Mesenchymal stem cell (in vitro differentiated cells and primary cell): ENCODE data around the gene LINS1. TPM values are rescaled to one million over a fixed set of nuclear protein-coding genes. Genes with fewer than 3 reads are reported as not detected.

Experiments
- DNase-seq: peaks from one replicate; pipeline ENCODE4 v3.0.0-alpha.2; 2013
- H2AFZ ChIP-seq: one replicate; pipeline ENCODE4 v1.6.1; 2013; ENCODE audit warnings: low read depth, mild to moderate bottlenecking, control low read depth, inconsistent platforms, low read length, moderate library complexity
- H2AK5ac ChIP-seq: 2 replicates; pipeline ENCODE4 v1.6.1; 2013; ENCODE audit warnings: low read length, moderate library complexity, mild to moderate bottlenecking, inconsistent platforms; ENCODE audit not compliant: severe bottlenecking
- H2BK120ac ChIP-seq: one replicate; pipeline ENCODE4 v1.6.1; 2013; ENCODE audit warnings: low read depth, mild to moderate bottlenecking, inconsistent platforms, low read length, moderate library complexity
- H2BK12ac ChIP-seq, 2 experiments: one replicate each; pipeline ENCODE4 v1.6.1; 2013; ENCODE audit warnings: inconsistent platforms in 2 of 2, low read length in 2 of 2, mild to moderate bottlenecking in 2 of 2, moderate library complexity in 2 of 2, control low read depth in 1 of 2
- H2BK15ac ChIP-seq: one replicate; pipeline ENCODE4 v1.6.1; 2013; ENCODE audit warnings: mild to moderate bottlenecking, low read depth, inconsistent platforms; ENCODE audit not compliant: poor library complexity, severe bottlenecking
- H2BK5ac ChIP-seq: 2 replicates; pipeline ENCODE4 v1.6.1; 2013; ENCODE audit warnings: low read depth, mild to moderate bottlenecking, low read length, control low read depth, inconsistent platforms; ENCODE audit not compliant: poor library complexity, severe bottlenecking
- H3K14ac ChIP-seq, 2 experiments: one replicate each; pipeline ENCODE4 v1.6.1; 2013; ENCODE audit warnings: inconsistent platforms in 2 of 2, low read length in 2 of 2, control low read depth in 1 of 2, mild to moderate bottlenecking in 1 of 2, moderate library complexity in 1 of 2
- H3K18ac ChIP-seq, 2 experiments: one replicate each; pipeline ENCODE4 v1.6.1; 2013; ENCODE audit warnings: inconsistent platforms in 2 of 2, low read length in 2 of 2, control low read depth in 1 of 2, low read depth in 1 of 2, mild to moderate bottlenecking in 1 of 2
- H3K23ac ChIP-seq, 2 experiments: one replicate each; pipeline ENCODE4 v1.6.1; 2013; ENCODE audit warnings: inconsistent platforms in 2 of 2, low read length in 2 of 2, mild to moderate bottlenecking in 2 of 2, moderate library complexity in 2 of 2, control low read depth in 1 of 2
- H3K27ac ChIP-seq: 2 replicates; pipeline ENCODE4 v1.5.1; 2013; ENCODE audit warnings: mild to moderate bottlenecking, moderate library complexity, low read length, control low read depth, inconsistent platforms; ENCODE audit not compliant: poor library complexity, severe bottlenecking
- H3K27me3 ChIP-seq, 2 experiments: 2 replicates each; pipeline versions ENCODE4 v1.6.1 to v1.7.0; 2013; ENCODE audit warnings: low read length in 2 of 2, mild to moderate bottlenecking in 2 of 2, moderate library complexity in 2 of 2, control low read depth in 1 of 2, inconsistent platforms in 1 of 2; ENCODE audit not compliant: control insufficient read depth in 1 of 2, insufficient read depth in 1 of 2
- H3K36me3 ChIP-seq, 2 experiments: 2 replicates each; pipeline versions ENCODE4 v1.6.1 to v1.7.0; 2013; ENCODE audit warnings: low read length in 2 of 2, control low read depth in 1 of 2, inconsistent platforms in 1 of 2, low read depth in 1 of 2, mild to moderate bottlenecking in 1 of 2; ENCODE audit not compliant: insufficient read depth in 2 of 2, control insufficient read depth in 1 of 2
- H3K4ac ChIP-seq, 2 experiments: one replicate each; pipeline ENCODE4 v1.6.1; 2013; ENCODE audit warnings: inconsistent platforms in 2 of 2, low read length in 2 of 2, mild to moderate bottlenecking in 2 of 2, moderate library complexity in 2 of 2, control low read depth in 1 of 2, low read depth in 1 of 2
- H3K4me1 ChIP-seq: 2 replicates; pipeline ENCODE4 v1.6.1; 2013; ENCODE audit warnings: low read depth, low read length, control low read depth; ENCODE audit not compliant: control insufficient read depth, insufficient read depth
- H3K4me2 ChIP-seq: 2 replicates; pipeline ENCODE4 v1.6.1; 2013; ENCODE audit warnings: low read length, mild to moderate bottlenecking, inconsistent platforms; ENCODE audit not compliant: poor library complexity, severe bottlenecking
- H3K4me3 ChIP-seq, 2 experiments: 2 replicates each; pipeline versions ENCODE4 v1.5.1 to v1.7.0; 2013; ENCODE audit warnings: low read length in 2 of 2, mild to moderate bottlenecking in 2 of 2, control low read depth in 1 of 2, low read depth in 1 of 2; ENCODE audit not compliant: insufficient read depth in 1 of 2
- H3K79me1 ChIP-seq: replicated peaks from 2 replicates; pipeline ENCODE4 v1.6.1; 2013; ENCODE audit warnings: mild to moderate bottlenecking, control low read depth, low read length, inconsistent platforms; ENCODE audit not compliant: poor library complexity, severe bottlenecking
- H3K9ac ChIP-seq: 2 replicates; pipeline ENCODE4 v1.7.0; 2013; ENCODE audit warnings: mild to moderate bottlenecking, low read length, moderate library complexity
- H3K9me3 ChIP-seq: 2 replicates; pipeline ENCODE4 v1.7.0; 2013; ENCODE audit warnings: mild to moderate bottlenecking, low read length; ENCODE audit not compliant: control insufficient read depth
- H4K8ac ChIP-seq: one replicate; pipeline ENCODE4 v1.6.1; 2013; ENCODE audit warnings: inconsistent platforms, mild to moderate bottlenecking, low read length, moderate library complexity
- H4K91ac ChIP-seq: one replicate; pipeline ENCODE4 v1.6.1; 2013; ENCODE audit warnings: mild to moderate bottlenecking, low read length, inconsistent platforms
- WGBS: methylation state at CpG from one replicate; pipeline ENCODE4 v1.1.7; 2013; ENCODE audit warnings: mixed read lengths; 5-methylcytosine and 5-hydroxymethylcytosine counted together
- small RNA-seq: library from polyadenylated mRNA; stranded (forward); fragments of <200 nt; extraction: miRNeasy Mini kit (QIAGEN cat#:217004); gene quantifications from one replicate; pipeline ENCODE3, GENCODE V24; 2013; ENCODE audit warnings: low read depth

The LINS1 gene

DNA sequence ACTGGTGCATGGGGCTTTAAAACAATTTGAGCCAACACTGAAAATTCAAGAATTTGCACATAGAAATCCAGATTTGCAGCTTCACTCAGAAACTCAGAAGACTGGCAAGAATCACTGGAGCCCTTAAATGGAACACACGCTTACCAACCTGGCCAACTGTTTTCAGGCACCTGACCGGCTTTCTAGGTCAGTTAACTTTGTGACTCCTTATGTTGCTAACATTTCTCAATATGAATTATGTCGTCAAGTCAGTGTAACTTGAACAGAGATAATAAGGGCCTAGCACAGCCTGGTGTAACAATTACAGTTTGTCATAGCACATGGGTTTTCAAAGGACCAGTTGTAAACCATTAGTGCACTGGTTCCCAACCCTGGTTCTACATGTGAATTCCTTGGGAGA lies 80.1 kb downstream of the LINS1 start:
- no peak overlapping the region for H2BK15ac ChIP-seq
- H3K79me1 ChIP-seq: no peaks in the 10 kb centered on the region
- H3K4me1 ChIP-seq: no peaks in the 10 kb centered on the region
- H2BK120ac ChIP-seq: no peak overlapping the region
- WGBS: 79% methylated on average over 3 of the region's 3 CpGs
- no peak overlapping the region for H3K9ac ChIP-seq
- H3K18ac ChIP-seq: no peak overlapping the region
- H2AK5ac ChIP-seq: no peak overlapping the region
- no peaks in the 10 kb centered on the region for H3K27me3 ChIP-seq
- peaks cover 4% of the 10 kb centered on the region for H3K9me3 ChIP-seq
- H3K4me2 ChIP-seq: no peak overlapping the region
- H3K4me3 ChIP-seq: no peak overlapping the region
- DNase-seq: no peak
- no peak overlapping the region for H3K14ac ChIP-seq
- H3K27ac ChIP-seq: no peak overlapping the region
- no peak overlapping the region for H2AFZ ChIP-seq
- no peak overlapping the region for H4K91ac ChIP-seq
- H4K8ac ChIP-seq: no peak overlapping the region
- H3K23ac ChIP-seq: no peak overlapping the region
- no peak overlapping the region for H2BK5ac ChIP-seq
- no peaks in the 10 kb centered on the region for H3K36me3 ChIP-seq
- no peak overlapping the region for H2BK12ac ChIP-seq
- H3K4ac ChIP-seq: no peak overlapping the region

DNA sequence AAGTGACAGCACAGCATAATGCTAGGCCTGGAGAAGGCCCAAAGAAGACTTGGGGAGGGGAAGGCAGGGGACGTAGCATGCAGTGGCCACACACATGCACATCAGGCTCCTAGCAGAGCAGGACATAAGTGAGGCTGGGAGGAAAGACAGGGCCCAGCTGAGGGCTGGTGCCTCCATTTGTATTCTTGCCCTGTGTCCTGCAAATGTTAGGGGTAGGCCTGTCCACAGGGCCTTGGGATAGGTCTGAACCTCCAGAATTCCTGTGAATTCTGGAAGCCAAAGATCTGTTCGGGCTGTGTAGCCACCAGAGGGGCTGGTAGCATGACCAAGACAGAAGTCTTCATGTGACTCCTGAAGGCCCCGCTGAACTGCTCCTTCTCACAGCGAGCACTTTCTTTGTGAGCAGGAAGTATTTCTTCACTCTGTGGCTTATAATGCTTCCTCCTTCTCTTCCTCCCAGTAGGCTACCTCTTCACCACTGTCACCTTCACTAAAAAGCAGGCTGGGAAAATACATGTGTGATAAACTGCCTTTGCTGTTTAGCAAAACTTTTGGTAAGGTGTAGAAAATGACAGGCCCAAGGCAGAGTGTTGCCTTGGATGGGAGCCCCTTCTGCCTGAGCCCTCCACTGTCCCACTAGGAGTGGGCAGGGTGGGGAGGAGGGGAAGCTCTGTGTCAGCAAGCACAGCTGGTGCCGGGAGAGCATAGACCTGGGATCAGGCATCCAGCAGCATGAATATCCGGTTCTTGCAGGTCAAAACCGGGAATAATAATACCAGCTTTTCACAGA lies 81.7 kb downstream of the LINS1 start:
- Histone ChIP-seq H3K4me1 (no peaks in the 10 kb centered on the region), H3K9me3 (peaks cover 4% of the 10 kb centered on the region), H2BK15ac (no peak overlapping the region), H2AFZ (no peak overlapping the region), H2AK5ac (no peak overlapping the region), H3K23ac (no peak overlapping the region), H3K18ac (no peak overlapping the region), H4K91ac (no peak overlapping the region), H3K36me3 (no peaks in the 10 kb centered on the region), H3K79me1 (no peaks in the 10 kb centered on the region), H4K8ac (no peak overlapping the region), H3K9ac (no peak overlapping the region), H3K27ac (no peak overlapping the region), H2BK12ac (no peak overlapping the region), H3K4me3 (no peak overlapping the region), H2BK120ac (no peak overlapping the region), H3K4ac (no peak overlapping the region), H2BK5ac (no peak overlapping the region), H3K14ac (no peak overlapping the region), H3K4me2 (no peak overlapping the region), H3K27me3 (no peaks in the 10 kb centered on the region)
- no peak for DNase-seq
- WGBS: 61% methylated on average over 3 of the region's 7 CpGs

DNA sequence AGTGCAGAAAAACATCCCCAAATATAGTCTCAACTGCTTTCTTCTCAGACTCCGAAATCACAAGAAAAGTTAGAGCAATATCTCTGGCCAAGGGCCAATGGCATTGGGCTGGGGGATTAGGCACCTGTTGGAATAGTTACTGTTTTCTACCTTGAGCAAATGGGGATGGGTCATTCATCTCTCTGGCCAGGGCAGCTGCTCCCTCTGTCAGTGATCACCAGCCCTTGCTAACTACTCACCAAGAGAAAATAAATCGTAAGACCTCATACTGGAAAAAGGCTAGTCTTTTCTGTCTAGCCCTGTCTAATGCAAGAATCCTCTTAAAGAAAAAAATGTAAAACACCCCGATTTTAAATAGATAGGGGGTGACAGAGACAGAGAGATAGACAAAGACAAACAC lies 84.1 kb downstream of the LINS1 start:
- Histone ChIP-seq H3K14ac (no peak overlapping the region), H3K27ac (no peak overlapping the region), H4K8ac (no peak overlapping the region), H2AFZ (no peak overlapping the region), H3K79me1 (no peaks in the 10 kb centered on the region), H3K36me3 (no peaks in the 10 kb centered on the region), H3K9ac (no peak overlapping the region), H3K18ac (no peak overlapping the region), H3K4me2 (no peak overlapping the region), H4K91ac (no peak overlapping the region), H3K27me3 (no peaks in the 10 kb centered on the region), H2BK5ac (no peak overlapping the region), H3K4ac (no peak overlapping the region), H2BK120ac (no peak overlapping the region), H3K4me1 (no peaks in the 10 kb centered on the region), H3K4me3 (no peak overlapping the region), H3K9me3 (peaks cover 1% of the 10 kb centered on the region), H3K23ac (no peak overlapping the region), H2AK5ac (no peak overlapping the region), H2BK15ac (no peak overlapping the region), H2BK12ac (no peak overlapping the region)
- 17% methylated on average over 1 of the region's 3 CpGs for WGBS
- DNase-seq: no peak

Small RNAs within 50 kb of the gene (small RNA-seq; reads per million reads assigned to genes)
- not detected for gene RF00019
- gene RNU6-181P: not detected
- gene RNU6-322P: not detected
